A549 (cell line): ENCODE measurements around the gene CERS2. TPM values are rescaled to one million over a fixed set of nuclear protein-coding genes. Genes with fewer than 3 reads are reported as not detected.

Experiments
- ATAC-seq, 2 experiments: fragments of 200-7000 bp in 1 of 2; fragments of >200 bp in 1 of 2; cut with Nextera tagmentation in 1 of 2; cut with Tn5 transposase in 1 of 2; 3 replicates each; pipeline versions ENCODE4 v1.8.0 to v1.9.1; 2018 to 2020; ENCODE audit warnings: mild to moderate bottlenecking in 1 of 2, moderate library complexity in 1 of 2
- CTCF ChIA-PET: fragments of 300-600 bp; sonication (Branson Sonifier 250); formaldehyde crosslinking; extraction: SDS; loops from one replicate; lab custom pipeline; 2021; ENCODE audit warnings: antibody characterized with exemption, inconsistent platforms; lab: Yijun Ruan, JAX
- POLR2A ChIA-PET: fragments of 350-600 bp; formaldehyde crosslinking; extraction: SDS; loops from one replicate; lab custom pipeline; 2021; ENCODE audit warnings: antibody characterized with exemption, inconsistent platforms; lab: Yijun Ruan, JAX
- DNase-seq, 2 experiments: peaks; one replicate each; pipeline versions ENCODE4 v3.0.0 to v3.0.0-alpha.2; 2011 to 2016; ENCODE audit warnings: low read depth in 1 of 2, low spot score in 1 of 2
- FAIRE-seq: peaks from 2 replicates; lab custom pipeline; 2011; peaks lifted over from hg19 to GRCh38; lab: Jason Lieb, UNC
- H3K27ac ChIP-seq, 2 experiments: fragments of >200 bp; sonication (Bioruptor Twin); formaldehyde crosslinking; 3 replicates each; pipeline ENCODE4 v1.5.1; 2016 to 2017
- H3K4me1 ChIP-seq: fragments of >200 bp; sonication (Bioruptor Twin); formaldehyde crosslinking; 3 replicates; pipeline ENCODE4 v1.6.1; 2016
- H3K4me2 ChIP-seq: fragments of >200 bp; sonication (Bioruptor Twin); formaldehyde crosslinking; 3 replicates; pipeline ENCODE4 v1.6.1; 2016
- H3K4me3 ChIP-seq: fragments of >200 bp; sonication (Bioruptor Twin); formaldehyde crosslinking; 3 replicates; pipeline ENCODE4 v1.5.1; 2016
- H3K9me3 ChIP-seq: fragments of >200 bp; sonication (Bioruptor Twin); formaldehyde crosslinking; 3 replicates; pipeline ENCODE4 v1.6.1; 2016
- BCL3 ChIP-seq: fragments of >200 bp; sonication (Bioruptor Twin); formaldehyde crosslinking; IDR thresholded peaks from 3 replicates; pipeline ENCODE4 v1.6.1; 2016
- CBX2 ChIP-seq: fragments of 200-600 bp; sonication (generic); IDR thresholded peaks from 2 replicates; pipeline ENCODE4 v1.6.1; 2016; ENCODE audit warnings: low read depth, mild to moderate bottlenecking, borderline replicate concordance
- CHD2 ChIP-seq: fragments of 150-350 bp; IDR thresholded peaks from 2 replicates; pipeline ENCODE4 v1.6.1; 2014; ENCODE audit warnings: low read length; ENCODE audit not compliant: partially characterized antibody
- CTCF ChIP-seq: fragments of >200 bp; sonication (Bioruptor Twin); formaldehyde crosslinking; IDR thresholded peaks from 3 replicates; pipeline ENCODE4 v1.5.1; 2016
- EHMT2 ChIP-seq: fragments of 200-600 bp; sonication (generic); IDR thresholded peaks from 2 replicates; pipeline ENCODE4 v1.6.1; 2016; ENCODE audit warnings: antibody characterized with exemption, low read depth, mild to moderate bottlenecking, moderate library complexity
- ELK1 ChIP-seq: fragments of 150-350 bp; IDR thresholded peaks from 2 replicates; pipeline ENCODE4 v1.6.1; 2014; ENCODE audit warnings: low read depth, mild to moderate bottlenecking, low read length
- ESRRA ChIP-seq: fragments of 150-350 bp; IDR thresholded peaks from 2 replicates; pipeline ENCODE4 v1.6.1; 2014; ENCODE audit warnings: mild to moderate bottlenecking, low read length, borderline replicate concordance
- FOSB ChIP-seq: fragments of 250-450 bp; sonication (Bioruptor Pico); IDR thresholded peaks from 2 replicates; pipeline ENCODE4 v1.5.0; 2020; ENCODE audit warnings: mild to moderate bottlenecking, moderate library complexity
- FOSL2 ChIP-seq, 2 experiments: fragments of 450-650 bp in 1 of 2; fragments of >200 bp in 1 of 2; sonication (Bioruptor Twin) in 1 of 2; formaldehyde crosslinking; IDR thresholded peaks; 2 replicates each; pipeline versions ENCODE4 v1.5.0 to v1.6.1; 2016 to 2020; ENCODE audit warnings: mild to moderate bottlenecking in 1 of 2, moderate library complexity in 1 of 2
- HOXB5 ChIP-seq: fragments of 250-450 bp; sonication (Bioruptor Pico); IDR thresholded peaks from 2 replicates; pipeline ENCODE4 v1.5.0; 2020; ENCODE audit warnings: mild to moderate bottlenecking, moderate library complexity
- MAFK ChIP-seq: fragments of 450-650 bp; IDR thresholded peaks from 2 replicates; pipeline ENCODE4 v1.6.1; 2014; ENCODE audit not compliant: partially characterized antibody
- MAX ChIP-seq: IDR thresholded peaks from 2 replicates; pipeline ENCODE4 v1.6.1; 2012
- MYC ChIP-seq: IDR thresholded peaks from 2 replicates; pipeline ENCODE4 v1.6.1; 2012; ENCODE audit warnings: mild to moderate bottlenecking, inconsistent platforms, low read length, improper control_type of control experiment, borderline replicate concordance
- NPAS2 ChIP-seq: fragments of 250-450 bp; sonication (Bioruptor Pico); IDR thresholded peaks from 2 replicates; pipeline ENCODE4 v1.8.0; 2022; ENCODE audit warnings: mild to moderate bottlenecking, moderate library complexity, borderline replicate concordance
- NR3C1 ChIP-seq: fragments of >200 bp; sonication (Bioruptor Twin); formaldehyde crosslinking; IDR thresholded peaks from 3 replicates; pipeline ENCODE4 v1.6.1; 2017
- POLR2A ChIP-seq: IDR thresholded peaks from 2 replicates; pipeline ENCODE4 v1.6.1; 2012; ENCODE audit warnings: mild to moderate bottlenecking, low read length
- RAD21 ChIP-seq, 2 experiments: fragments of >200 bp in 1 of 2; sonication (Bioruptor Twin) in 1 of 2; formaldehyde crosslinking in 1 of 2; IDR thresholded peaks in 1 of 2; conservative IDR thresholded peaks in 1 of 2; 2 replicates in 1 of 2; 3 replicates in 1 of 2; pipeline ENCODE4 v1.6.1; 2012 to 2018; ENCODE audit warnings: inconsistent platforms in 1 of 2
- RARB ChIP-seq: fragments of 250-450 bp; sonication (Bioruptor Pico); IDR thresholded peaks from 2 replicates; pipeline ENCODE4 v1.8.0; 2021; ENCODE audit warnings: mild to moderate bottlenecking, moderate library complexity
- RCOR1 ChIP-seq: fragments of 150-350 bp; IDR thresholded peaks from 2 replicates; pipeline ENCODE4 v1.6.1; 2014; ENCODE audit warnings: antibody characterized with exemption, low read length, low read depth
- RFX5 ChIP-seq: fragments of 450-650 bp; IDR thresholded peaks from 2 replicates; pipeline ENCODE4 v1.7.1; 2014; ENCODE audit warnings: antibody characterized with exemption, mild to moderate bottlenecking, moderate library complexity
- RNF2 ChIP-seq: fragments of 200-600 bp; sonication (generic); IDR thresholded peaks from 2 replicates; pipeline ENCODE4 v1.6.1; 2016; ENCODE audit warnings: low read depth, mild to moderate bottlenecking, antibody characterized with exemption, moderate library complexity, borderline replicate concordance
- SREBF2 ChIP-seq: fragments of 450-650 bp; IDR thresholded peaks from 2 replicates; pipeline ENCODE4 v1.6.1; 2014; ENCODE audit warnings: mild to moderate bottlenecking, moderate library complexity
- ZFP36 ChIP-seq: fragments of 450-650 bp; IDR thresholded peaks from 2 replicates; pipeline ENCODE4 v1.6.1; 2014; ENCODE audit warnings: borderline replicate concordance; ENCODE audit not compliant: partially characterized antibody
- ZNF302 ChIP-seq: fragments of 250-450 bp; sonication (Bioruptor Pico); IDR thresholded peaks from 2 replicates; pipeline ENCODE4 v1.9.0; 2021; ENCODE audit warnings: inconsistent platforms, mild to moderate bottlenecking, moderate library complexity
- WGBS: methylation state at CpG from one replicate; pipeline ENCODE4 v1.1.6; 2017; ENCODE audit errors: missing lambda C conversion rate; 5-methylcytosine and 5-hydroxymethylcytosine counted together
- polyA plus RNA-seq, 4 experiments: library from polyadenylated mRNA; depleted of rRNA in 3 of 4; stranded (reverse); fragments of >200 nt; fragmentation: RNase III in 1 of 4; extraction: RNeasy Plus Mini Kit Qiagen cat#74134 plus additional on column Dnase treatment in 1 of 4; gene quantifications; 2 replicates in 3 of 4; 3 replicates in 1 of 4; pipeline ENCODE4 v1.2.3, GENCODE V29; 2011 to 2017

Gene CERS2
- polyA plus RNA-seq, 2 of the 4 experiments (the other 2 are of a cell fraction) = 196 to 356 TPM

- TF ChIP-seq BCL3 = 0 out of 3 replicates have a peak, but pooled peaks have one; percentile 26
- TF ChIP-seq MYC = no peak
- TF ChIP-seq HOXB5 (CRISPR knock-in tag) = no peak
- no peak for TF ChIP-seq SREBF2
- TF ChIP-seq RNF2 = no peak
- TF ChIP-seq ELK1 = no peak
- TF ChIP-seq ESRRA = no peak
- no peak for TF ChIP-seq MAX
- no peak for TF ChIP-seq NPAS2 (CRISPR knock-in tag)
- TF ChIP-seq CBX2 = no peak
These were observed 33.9 kb upstream of the CERS2 start, which contains the start of gene PRUNE1 (continued) for GRCh38 chr1:151008244-151009205.

GRCh38 chr1:151007853-151008243, 33.2 kb upstream of the CERS2 start:
- peak overlapping the region; percentile 90 for H3K4me2 ChIP-seq

GRCh38 chr1:151006327-151007052, 31.9 kb upstream of the CERS2 start, which contains the start of gene MINDY1:
Gene MINDY1, minus strand, starts transcription at chr1:151006902. Its CDS starts 4,285 bp downstream, at chr1:151002617.
- DNase-seq = peak; percentile 85 to 95
- H3K9me3 ChIP-seq = no peaks in the 10 kb centered on the region
- peak within 1 kb of the TSS; percentile 88 for H3K4me3 ChIP-seq
- FAIRE-seq = no peak
- ChIA-PET POLR2A (interaction anchor here (0.5 to 1.7 kb wide), 9 partner anchors 25 to 438 kb away, joined by 3 to 8 read pairs (median 3); partner anchors contain the start of genes C1orf56, ENSA and MCL1), CTCF (interaction anchor here (0.7 to 24.0 kb wide), 24 partner anchors 9 to 608 kb away, joined by 3 to 586 read pairs (median 4); partner anchors contain the start of genes ANXA9, C1orf56, CDC42SE1 and CERS2)
- peak within 1 kb of the TSS; percentile 77 to 95 for H3K27ac ChIP-seq
- 8% methylated on average over 18 of the region's 18 CpGs for WGBS
- H3K4me2 ChIP-seq = peak within 1 kb of the TSS; percentile 90
- peaks cover 36% of the 10 kb centered on the region for H3K4me1 ChIP-seq
- ATAC-seq = peak; percentile 91 to 92
- no peak for TF ChIP-seq RARB
- TF ChIP-seq RAD21 (conservative IDR thresholded peaks at IDR 0.05 in 1 of 2, IDR thresholded peaks at IDR 0.05 in 1 of 2) = peak; percentile 43 to 54; a peak in 4 of 5 replicates
- peak; percentile 35; the same call in 2 of the 3 replicates for TF ChIP-seq CTCF
- TF ChIP-seq FOSL2 (IDR thresholded peaks at IDR 0.05) = no peak
- no peak for TF ChIP-seq FOSL2 (CRISPR knock-in tag; IDR thresholded peaks at IDR 0.05)
- no peak for TF ChIP-seq ESRRA
- no peak for TF ChIP-seq SREBF2
- TF ChIP-seq CHD2 = no peak
- TF ChIP-seq RFX5 = no peak; the same call in 1 of the 2 replicates
- TF ChIP-seq NR3C1 = no peak
- TF ChIP-seq EHMT2 = no peak
- peak; percentile 26 for TF ChIP-seq MAFK
- TF ChIP-seq ZNF302 (CRISPR knock-in tag) = no peak

More at GRCh38 chr1:151007853-151008243, 33.2 kb upstream of the CERS2 start:
- H3K9me3 ChIP-seq = no peaks in the 10 kb centered on the region
- POLR2A ChIA-PET = interaction anchor here (1.2 kb wide), 1 partner anchor 30 kb away, joined by 3 read pairs; no protein-coding TSS in a partner anchor
- FAIRE-seq (no peak), DNase-seq (no peak), ATAC-seq (no peak; a peak in 1 of 6 replicates)
- WGBS = 20% methylated on average over 4 of the region's 4 CpGs
- H3K4me1 ChIP-seq = peaks cover 48% of the 10 kb centered on the region
- H3K4me3 ChIP-seq = peak overlapping the region; percentile 88
- CTCF ChIA-PET = interaction anchor here (0.6 to 24.0 kb wide), 6 partner anchors 22 to 408 kb away, joined by 3 to 586 read pairs (median 4); partner anchors contain the start of genes ANXA9, CDC42SE1, CERS2 and MLLT11
- TF ChIP-seq ZFP36 (no peak), FOSB (CRISPR knock-in tag) (no peak), RCOR1 (no peak), MAFK (no peak), POLR2A (no peak), ZNF302 (CRISPR knock-in tag) (no peak)
- peak overlapping the region; percentile 52 to 95 for H3K27ac ChIP-seq
